T-helper 17 cell (primary cell): ENCODE measurements around the gene GCHFR. TPM values are rescaled to one million over a fixed set of nuclear protein-coding genes. Genes with fewer than 3 reads are reported as not detected.

ENCODE experiments used
- ATAC-seq: fragments of 150-1000 bp; cut with Tn5 transposase; 2 replicates; pipeline ENCODE4 v1.10.0; 2021; ENCODE audit warnings: mild to moderate bottlenecking, moderate library complexity
- DNase-seq, 3 donors: peaks; one replicate each; pipeline versions ENCODE4 v3.0.0 to v3.0.0-alpha.2; 2020 to 2021
- H3K9me3 ChIP-seq: one replicate; pipeline ENCODE4 v1.7.0; 2013; ENCODE audit warnings: low read length, mild to moderate bottlenecking; ENCODE audit not compliant: control insufficient read depth, poor library complexity, severe bottlenecking
- H3K27ac Mint-ChIP-seq: one replicate; pipeline ENCODE4 v1.8.0; 2022; ENCODE audit warnings: mild to moderate bottlenecking, moderate library complexity, mixed read lengths
- H3K27me3 Mint-ChIP-seq: one replicate; pipeline ENCODE4 v1.8.0; 2022; ENCODE audit warnings: mixed read lengths
- H3K36me3 Mint-ChIP-seq: one replicate; pipeline ENCODE4 v1.8.0; 2022; ENCODE audit warnings: low read depth, mixed read lengths
- H3K4me1 Mint-ChIP-seq: one replicate; pipeline ENCODE4 v1.8.0; 2022; ENCODE audit warnings: mild to moderate bottlenecking, mixed read lengths
- H3K4me3 Mint-ChIP-seq: one replicate; pipeline ENCODE4 v1.8.0; 2022; ENCODE audit warnings: mild to moderate bottlenecking, moderate library complexity, mixed read lengths
- total RNA-seq, 4 donors: library from RNA in 2 of 4; stranded (reverse) in 2 of 4; gene quantifications; one replicate each; pipeline ENCODE4 v1.2.3 and lab custom pipeline; 2022 to 2026

Gene GCHFR
- total RNA-seq, 2 donors from 2014 or later = 16.4 to 20.5 TPM

- DNase-seq (no peak), ATAC-seq (no peak)
- Mint-ChIP-seq H3K27ac (no peak overlapping the region), H3K36me3 (peaks cover 2% of the 10 kb centered on the region), H3K4me3 (no peak overlapping the region), H3K4me1 (peaks cover 30% of the 10 kb centered on the region), H3K27me3 (no peaks in the 10 kb centered on the region)
- H3K9me3 ChIP-seq = no peaks in the 10 kb centered on the region
Measured at GRCh38 chr15:40793216-40793989, 29.5 kb downstream of the GCHFR start.

GRCh38 chr15:40796041-40796440, 32.2 kb downstream of the GCHFR start:
- Mint-ChIP-seq H3K27ac (peak overlapping the region; percentile 67), H3K36me3 (peaks cover 3% of the 10 kb centered on the region), H3K27me3 (no peaks in the 10 kb centered on the region), H3K4me1 (peaks cover 29% of the 10 kb centered on the region), H3K4me3 (no peak overlapping the region)
- no peak for ATAC-seq
- DNase-seq = no peak
- H3K9me3 ChIP-seq = no peaks in the 10 kb centered on the region

DNA sequence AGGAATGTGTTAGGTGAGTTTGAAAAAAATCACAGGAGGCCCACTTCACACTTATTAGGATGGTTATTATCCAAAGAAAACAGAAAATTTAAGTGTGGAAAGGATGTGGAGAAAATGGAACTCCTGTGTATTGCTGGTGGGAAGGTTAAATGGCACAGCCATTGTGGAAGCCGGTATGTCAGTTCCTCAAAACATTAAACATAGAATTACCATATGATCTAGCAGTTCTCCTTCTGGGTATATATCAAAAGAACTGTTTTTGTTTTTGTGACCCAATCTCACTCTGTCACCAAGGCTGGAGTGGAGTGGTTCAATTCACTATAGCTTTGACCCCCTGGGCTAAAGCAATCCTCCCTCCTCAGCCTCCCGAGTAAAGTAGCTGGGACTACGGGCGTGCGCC, 32.6 kb downstream of the GCHFR start:
- Mint-ChIP-seq H3K27me3 (no peaks in the 10 kb centered on the region), H3K36me3 (peaks cover 3% of the 10 kb centered on the region), H3K4me1 (peaks cover 30% of the 10 kb centered on the region), H3K4me3 (no peak overlapping the region), H3K27ac (no peak overlapping the region)
- no peaks in the 10 kb centered on the region for H3K9me3 ChIP-seq
- DNase-seq = no peak
- ATAC-seq = no peak

DNA sequence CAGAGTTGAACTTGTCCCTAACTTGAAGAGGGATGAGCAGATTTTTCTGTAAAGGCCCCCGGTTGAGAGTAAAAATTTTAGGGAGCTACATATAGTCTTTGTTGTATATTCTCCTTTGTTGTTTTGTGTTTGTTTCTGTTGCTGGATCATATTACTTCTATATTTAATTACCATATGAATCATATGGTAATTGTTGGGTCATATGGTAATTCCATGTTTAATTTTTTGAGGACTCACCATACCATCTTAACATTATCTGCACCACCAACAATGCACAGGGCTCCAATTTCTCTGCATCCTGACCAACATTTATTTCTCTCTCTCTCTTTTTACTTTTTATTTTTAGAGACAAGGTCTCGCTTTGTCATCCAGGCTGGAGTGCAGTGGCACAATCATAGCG, 35.7 kb downstream of the GCHFR start:
- ATAC-seq (no peak), DNase-seq (no peak)
- H3K4me1 Mint-ChIP-seq = peaks cover 34% of the 10 kb centered on the region
- H3K27ac Mint-ChIP-seq = no peak overlapping the region
- no peaks in the 10 kb centered on the region for H3K27me3 Mint-ChIP-seq
- H3K4me3 Mint-ChIP-seq = no peak overlapping the region
- no peaks in the 10 kb centered on the region for H3K9me3 ChIP-seq
- peaks cover 7% of the 10 kb centered on the region for H3K36me3 Mint-ChIP-seq

DNA sequence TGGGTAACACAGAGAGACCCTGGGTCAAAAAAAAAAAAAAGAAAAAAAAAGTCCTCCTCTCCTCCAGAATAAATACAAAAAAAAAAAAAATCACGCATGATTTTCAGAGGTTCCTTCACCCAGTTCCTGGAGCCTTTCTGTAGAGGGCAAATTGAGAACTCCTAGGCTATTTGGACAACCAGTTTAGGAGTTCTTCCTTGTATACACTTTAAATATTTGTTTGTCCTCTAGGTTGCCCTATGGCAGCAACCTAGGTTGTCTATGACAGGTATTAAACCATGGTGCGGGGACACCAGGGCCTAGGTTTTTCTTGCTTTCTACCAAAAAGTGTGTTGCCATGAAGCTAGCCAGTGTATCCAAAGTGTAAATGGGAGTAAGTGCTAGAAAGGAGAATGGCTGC, 39.2 kb downstream of the GCHFR start:
- Mint-ChIP-seq H3K27me3 (no peaks in the 10 kb centered on the region), H3K4me1 (peaks cover 30% of the 10 kb centered on the region), H3K36me3 (peaks cover 7% of the 10 kb centered on the region), H3K27ac (no peak overlapping the region), H3K4me3 (no peak overlapping the region)
- DNase-seq (no peak), ATAC-seq (no peak)
- H3K9me3 ChIP-seq = no peaks in the 10 kb centered on the region

- peaks cover 3% of the 10 kb centered on the region for H3K36me3 Mint-ChIP-seq
- DNase-seq = no peak
- no peaks in the 10 kb centered on the region for H3K9me3 ChIP-seq
- H3K27me3 Mint-ChIP-seq = no peaks in the 10 kb centered on the region
- no peak for ATAC-seq
- H3K4me3 Mint-ChIP-seq = no peak overlapping the region
- no peak overlapping the region for H3K27ac Mint-ChIP-seq
- peaks cover 27% of the 10 kb centered on the region for H3K4me1 Mint-ChIP-seq
Measured at GRCh38 chr15:40803688-40804087, 39.8 kb downstream of the GCHFR start.

DNA sequence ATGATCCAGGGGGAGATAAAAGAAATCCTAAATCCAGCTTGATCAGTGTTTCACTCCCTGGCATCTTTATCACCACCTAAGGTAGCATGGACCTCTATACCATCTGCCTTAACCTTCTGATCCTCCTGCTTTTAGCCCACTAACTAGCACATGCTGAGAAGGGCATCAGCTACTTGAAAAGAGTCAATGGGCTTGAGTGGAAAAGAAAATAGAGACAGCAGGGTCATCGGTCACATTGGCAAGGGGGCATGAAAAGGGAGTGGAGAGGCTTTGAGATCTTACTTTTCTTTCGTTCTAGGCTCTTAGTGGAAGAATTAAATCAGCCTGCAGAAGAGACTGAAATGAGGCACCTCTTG, 42.8 kb downstream of the GCHFR start:
- Mint-ChIP-seq H3K27ac (peak overlapping the region; percentile 95), H3K4me1 (peaks cover 23% of the 10 kb centered on the region), H3K36me3 (peaks cover 3% of the 10 kb centered on the region), H3K4me3 (peak overlapping the region; percentile 99), H3K27me3 (no peaks in the 10 kb centered on the region)
- H3K9me3 ChIP-seq = no peaks in the 10 kb centered on the region
- no peak for DNase-seq
- no peak for ATAC-seq

GRCh38 chr15:40807028-40807887, 43.4 kb downstream of the GCHFR start, which contains the start of the genes DNAJC17 and ZFYVE19:
TSS of gene DNAJC17 (minus strand) at chr15:40807473. CDS start at chr15:40807446, 27 bp downstream.
TSS of gene ZFYVE19 (plus strand) at chr15:40807089. CDS start at chr15:40807590, 501 bp downstream.
- H3K36me3 Mint-ChIP-seq = no peaks in the 10 kb centered on the region
- no peaks in the 10 kb centered on the region for H3K27me3 Mint-ChIP-seq
- peaks cover 18% of the 10 kb centered on the region for H3K4me1 Mint-ChIP-seq
- H3K4me3 Mint-ChIP-seq = peak within 1 kb of the TSS; percentile 99
- peak within 1 kb of the TSS; percentile 95 for H3K27ac Mint-ChIP-seq
- no peaks in the 10 kb centered on the region for H3K9me3 ChIP-seq
- peak; percentile 98 for ATAC-seq
- peak; percentile 85 to 89 (median 88) for DNase-seq

GRCh38 chr15:40807888-40808461, 44.1 kb downstream of the GCHFR start:
- ATAC-seq = no peak
- no peak for DNase-seq
- peak overlapping the region; percentile 99 for H3K4me3 Mint-ChIP-seq
- H3K27me3 Mint-ChIP-seq = no peaks in the 10 kb centered on the region
- peaks cover 17% of the 10 kb centered on the region for H3K4me1 Mint-ChIP-seq
- H3K9me3 ChIP-seq = no peaks in the 10 kb centered on the region
- peak overlapping the region; percentile 95 for H3K27ac Mint-ChIP-seq
- H3K36me3 Mint-ChIP-seq = no peaks in the 10 kb centered on the region

DNA sequence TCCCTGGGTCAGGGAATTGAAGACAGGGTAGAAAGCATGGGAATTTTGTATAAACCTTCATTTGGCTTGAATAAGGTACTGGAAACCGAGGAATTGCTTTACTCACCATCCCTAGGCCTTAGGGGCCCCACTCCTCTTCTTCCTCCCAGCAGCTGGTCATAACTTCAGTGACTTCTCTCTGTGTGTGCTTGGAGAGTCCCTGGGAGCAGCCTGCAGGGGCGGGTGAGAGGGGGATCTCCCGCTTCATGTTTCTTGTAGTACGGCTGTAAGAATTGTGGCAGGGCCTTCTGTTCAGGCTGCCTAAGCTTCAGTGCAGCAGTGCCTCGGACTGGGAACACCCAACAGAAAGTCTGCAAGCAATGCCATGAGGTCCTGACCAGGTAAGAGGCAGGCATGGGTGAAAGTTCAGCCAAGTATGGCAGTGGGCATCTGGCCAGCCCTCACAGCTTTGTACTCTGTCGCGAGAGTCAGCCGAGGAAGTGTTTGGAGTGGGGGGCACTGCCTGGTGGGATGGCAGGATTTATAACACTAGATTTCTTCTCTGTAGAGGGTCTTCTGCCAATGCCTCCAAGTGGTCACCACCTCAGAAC, 45.1 kb downstream of the GCHFR start:
- Mint-ChIP-seq H3K4me1 (peaks cover 11% of the 10 kb centered on the region), H3K27ac (no peak overlapping the region), H3K36me3 (no peaks in the 10 kb centered on the region), H3K27me3 (no peaks in the 10 kb centered on the region), H3K4me3 (peak overlapping the region; percentile 99)
- no peaks in the 10 kb centered on the region for H3K9me3 ChIP-seq
- ATAC-seq (no peak), DNase-seq (no peak)

GRCh38 chr15:40812721-40813425, 49.0 kb downstream of the GCHFR start:
- Mint-ChIP-seq H3K27ac (no peak overlapping the region), H3K36me3 (peaks cover 6% of the 10 kb centered on the region), H3K27me3 (no peaks in the 10 kb centered on the region), H3K4me3 (no peak overlapping the region), H3K4me1 (peaks cover 3% of the 10 kb centered on the region)
- ATAC-seq (no peak), DNase-seq (no peak)
- H3K9me3 ChIP-seq = no peaks in the 10 kb centered on the region

- H3K4me3 Mint-ChIP-seq = peak overlapping the region; percentile 5
- H3K27ac Mint-ChIP-seq = no peak overlapping the region
- H3K9me3 ChIP-seq = no peaks in the 10 kb centered on the region
- H3K36me3 Mint-ChIP-seq = peaks cover 6% of the 10 kb centered on the region
- ATAC-seq = no peak
- H3K27me3 Mint-ChIP-seq = no peaks in the 10 kb centered on the region
- DNase-seq = no peak
- H3K4me1 Mint-ChIP-seq = no peaks in the 10 kb centered on the region
Measured at GRCh38 chr15:40815042-40815698, 51.3 kb downstream of the GCHFR start.
